NAMALWA (cell line): ENCODE results near the gene EIF3C.
"Not testable (repeated sequence)": the region's sequence is repeated elsewhere in the genome, so short reads cannot be mapped to it uniquely, and the experiment has no call there.

Experiments used
- DNase-seq: peaks from one replicate; pipeline ENCODE4 v3.0.0-alpha.2; 2015; ENCODE audit warnings: low spot score

Gene EIF3C

GRCh38 chr16:28750469-28751067 lies 39.3 kb downstream of the EIF3C start:
- not testable (repeated sequence) for DNase-seq

- not testable (repeated sequence) for DNase-seq
Measured at GRCh38 chr16:28751487-28751886, 40.2 kb downstream of the EIF3C start, which contains the start of gene NPIPB9. Gene NPIPB9 (plus strand): TSS chr16:28751787.

DNA sequence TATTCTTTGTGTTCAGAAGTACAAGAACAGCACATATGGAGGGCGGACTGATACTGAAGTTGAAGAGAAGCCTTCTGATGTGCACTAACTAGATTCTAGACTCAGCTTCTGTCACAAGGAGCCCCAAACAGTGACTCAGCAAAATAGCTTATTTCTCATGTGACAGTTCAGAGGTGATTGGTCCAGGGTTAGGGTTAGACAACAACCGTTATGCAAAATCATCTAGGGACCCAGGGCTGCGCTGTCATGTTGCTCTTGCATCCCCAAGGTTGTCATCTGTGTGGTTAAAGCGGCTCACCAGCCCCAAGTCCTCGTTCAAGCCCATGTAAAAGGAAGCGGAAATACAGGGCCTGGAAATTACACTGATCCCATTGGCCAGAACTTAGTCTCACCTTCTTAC lies 70.4 kb downstream of the EIF3C start:
- not testable (repeated sequence) for DNase-seq

DNA sequence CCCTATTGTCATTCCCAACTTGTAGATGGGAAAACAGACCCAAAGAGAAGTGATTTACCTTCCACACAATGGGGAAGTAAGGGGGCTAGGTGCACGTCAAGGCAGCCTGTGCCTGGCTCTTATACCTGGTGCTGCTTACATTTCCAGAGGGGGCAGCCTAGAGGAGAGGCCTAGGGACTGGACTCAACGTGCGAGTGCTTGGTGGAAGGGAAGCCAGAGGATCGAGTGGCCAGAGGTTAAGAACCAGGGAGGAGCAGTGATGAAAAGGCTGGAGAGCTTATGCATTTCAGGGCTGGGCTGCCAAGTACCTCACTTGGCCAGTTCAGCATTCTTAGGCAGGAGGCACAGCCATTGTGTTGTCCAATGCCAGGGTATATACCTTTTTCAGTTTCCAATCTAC lies 71.1 kb downstream of the EIF3C start:
- DNase-seq, result not testable (repeated sequence)
